UCSD-AML1 (cell line): ENCODE data around the gene NCKAP5L.
"Not testable (repeated sequence)": the region's sequence is repeated elsewhere in the genome, so short reads cannot be mapped to it uniquely, and the experiment has no call there.

ENCODE experiments used
- DNase-seq: peaks from one replicate; lab custom pipeline; 2025; ENCODE audit not compliant: unreplicated experiment; lab: John Stamatoyannopoulos, UW

The NCKAP5L gene

DNA sequence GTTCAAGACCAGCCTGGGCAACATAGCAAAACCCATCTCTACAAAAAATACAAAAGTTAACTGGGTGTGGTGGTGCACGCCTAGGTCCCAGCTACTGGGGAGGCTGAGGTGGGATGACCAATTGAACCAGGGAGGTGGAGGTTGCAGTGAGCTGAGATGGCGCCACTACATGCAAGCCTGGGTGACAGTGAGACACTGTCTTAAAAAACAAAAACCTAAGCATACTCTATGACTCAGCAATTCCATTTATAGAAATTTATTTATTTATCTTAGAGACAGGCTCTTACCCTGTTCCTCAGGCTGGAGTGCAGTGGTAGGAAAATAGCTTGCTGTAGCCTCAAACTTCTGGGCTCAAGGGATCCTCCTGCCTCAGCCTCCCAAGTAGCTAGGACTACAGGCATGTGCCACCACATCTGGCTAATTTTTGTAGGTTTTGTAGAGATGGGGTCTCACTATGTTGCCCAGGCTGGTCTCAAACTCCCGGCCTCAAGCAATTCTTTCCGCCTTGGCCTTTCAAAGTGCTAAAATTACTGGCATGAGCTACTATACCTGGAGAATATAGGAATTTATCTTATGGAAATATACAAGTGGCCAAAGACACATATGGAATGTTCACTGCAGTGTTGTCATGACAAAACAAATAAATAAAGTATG lies 43.3 kb downstream of the NCKAP5L start:
- no peak for DNase-seq

DNA sequence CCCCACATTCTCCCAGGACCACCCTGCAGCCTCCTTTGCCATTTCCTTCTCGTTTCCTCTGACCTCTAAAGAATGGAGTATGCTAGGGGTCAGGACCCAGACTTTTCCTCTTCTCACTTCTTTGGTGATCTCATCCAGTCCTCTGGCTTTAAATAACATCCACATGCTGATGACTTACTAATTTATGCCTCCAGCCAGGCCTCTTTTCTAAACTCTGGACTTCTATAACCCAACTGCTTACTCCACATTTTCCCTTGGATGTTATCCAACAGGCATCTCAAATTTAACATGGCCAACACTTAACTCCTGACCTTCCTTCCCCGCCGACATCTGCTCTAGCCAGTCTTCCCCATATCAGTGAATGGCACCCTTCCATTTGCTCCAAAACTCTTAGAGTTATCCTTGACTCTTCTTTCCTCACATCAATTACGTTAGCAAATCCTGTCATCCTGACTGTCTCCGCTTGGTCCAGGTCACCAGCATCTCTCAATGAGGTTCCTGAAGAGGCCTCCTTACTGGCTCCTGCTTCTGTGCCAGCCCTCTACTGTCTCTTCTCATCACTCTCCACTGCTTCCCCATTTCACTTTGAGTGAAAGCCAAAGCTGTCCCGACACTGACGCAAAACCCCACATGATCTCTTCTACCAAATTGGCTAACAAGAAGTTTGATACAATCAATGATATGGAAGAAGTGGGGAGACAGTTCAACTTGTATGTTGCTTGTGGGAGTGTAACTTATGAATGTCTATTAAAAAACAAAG lies 44.1 kb downstream of the NCKAP5L start:
- DNase-seq: no peak

DNA sequence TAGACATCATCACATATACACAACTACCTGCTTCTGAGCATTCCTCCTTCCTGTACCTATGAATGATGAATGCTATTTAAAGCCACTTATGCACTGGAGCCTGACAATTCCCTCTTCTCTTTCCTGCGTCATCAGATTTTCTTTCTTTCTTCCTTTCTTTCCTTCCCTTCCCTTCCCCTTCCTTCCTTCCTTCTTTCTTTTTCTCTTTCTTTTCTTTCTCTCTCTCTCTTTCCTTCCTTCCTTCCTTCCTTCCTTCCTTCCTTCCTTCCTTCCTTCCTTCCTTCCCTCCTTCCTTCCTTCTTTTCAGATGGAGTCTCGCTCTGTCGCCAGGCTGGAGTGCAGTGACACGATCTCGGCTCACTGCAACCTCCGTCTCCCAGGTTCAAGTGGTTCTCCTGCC lies 47.3 kb downstream of the NCKAP5L start:
- not testable (repeated sequence) for DNase-seq

DNA sequence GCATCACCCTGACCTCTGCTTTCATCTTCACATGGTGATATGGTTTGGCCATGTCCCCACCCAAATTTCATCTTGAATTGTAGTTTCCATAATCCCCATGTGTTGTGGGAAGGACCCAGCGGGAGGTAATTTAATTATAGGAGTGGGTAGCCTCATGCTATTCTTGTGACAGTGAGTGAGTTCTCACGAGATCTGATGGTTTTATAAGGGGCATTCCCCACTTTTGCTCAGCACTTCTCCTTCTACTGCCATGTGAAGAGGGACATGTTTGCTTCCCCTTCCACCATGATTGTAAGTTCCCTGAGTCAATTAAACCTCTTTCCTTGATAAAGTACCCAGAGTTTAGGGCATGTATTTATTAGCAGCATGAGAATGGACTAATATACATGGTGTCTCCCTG lies 48.6 kb downstream of the NCKAP5L start:
- no peak for DNase-seq

DNA sequence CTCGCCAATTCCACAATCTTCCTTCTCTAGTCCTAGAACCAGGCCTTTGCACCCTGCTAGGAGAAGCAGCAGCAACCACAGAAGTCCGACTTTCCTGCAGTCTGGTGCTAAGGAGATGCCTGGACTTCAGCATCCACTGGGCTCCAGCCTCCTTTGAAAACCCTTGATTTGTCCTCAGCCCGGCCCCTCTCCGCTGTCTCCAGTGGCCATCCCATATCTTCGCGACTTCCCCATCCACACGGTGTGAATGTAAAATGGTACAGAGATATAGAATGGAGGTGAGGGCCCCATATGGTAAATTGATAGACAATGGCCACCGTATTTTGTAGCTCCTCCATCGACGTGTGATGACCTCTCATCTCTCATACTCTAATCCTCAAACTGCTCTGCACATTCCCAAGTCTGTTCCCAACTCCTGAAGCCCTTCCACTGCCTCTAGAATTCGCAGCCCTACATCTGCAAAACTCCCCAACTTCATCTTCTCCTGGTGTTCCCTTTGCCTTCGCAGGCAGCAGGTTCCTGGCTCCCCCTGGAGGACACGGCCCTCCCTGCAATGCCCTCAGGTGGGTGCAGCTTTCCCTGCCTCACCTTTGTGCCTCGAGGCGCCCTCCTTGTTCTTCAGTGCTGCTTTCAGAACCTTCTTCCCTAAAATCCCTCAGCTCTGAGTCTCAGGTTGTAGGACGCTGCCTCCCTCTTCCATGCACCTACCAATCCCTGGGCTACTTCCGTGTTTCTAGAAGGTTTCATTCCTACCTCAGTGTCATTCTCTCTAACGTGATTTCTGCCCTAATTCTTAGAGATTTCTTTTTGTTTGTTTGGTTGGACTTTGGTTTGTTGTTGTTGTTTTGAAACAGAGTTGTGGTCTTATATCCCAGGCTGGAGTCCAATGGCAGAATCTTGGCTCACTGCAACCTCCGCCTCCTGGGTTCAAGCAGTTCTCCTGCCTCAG lies 50.1 kb downstream of the NCKAP5L start:
- DNase-seq: peak; percentile 47

DNA sequence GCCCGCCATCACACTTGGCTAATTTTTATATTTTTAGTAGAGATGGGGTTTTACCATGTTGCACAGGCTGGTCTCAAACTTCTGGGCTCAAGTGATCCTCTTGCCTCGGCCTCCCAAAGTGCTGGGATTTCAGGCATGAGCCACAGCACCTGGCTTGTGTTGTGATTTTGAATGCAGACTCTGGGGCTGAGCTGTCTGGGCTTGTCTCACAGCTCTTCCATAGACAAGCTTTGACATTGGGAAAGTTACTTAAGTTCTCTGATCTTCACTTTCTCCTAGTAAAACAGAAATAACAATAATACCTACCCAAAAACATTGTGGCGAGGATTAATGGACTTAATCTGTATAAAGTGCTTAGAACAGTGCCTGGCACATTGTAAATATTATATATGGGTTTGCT lies 50.9 kb downstream of the NCKAP5L start:
- DNase-seq: no peak

DNA sequence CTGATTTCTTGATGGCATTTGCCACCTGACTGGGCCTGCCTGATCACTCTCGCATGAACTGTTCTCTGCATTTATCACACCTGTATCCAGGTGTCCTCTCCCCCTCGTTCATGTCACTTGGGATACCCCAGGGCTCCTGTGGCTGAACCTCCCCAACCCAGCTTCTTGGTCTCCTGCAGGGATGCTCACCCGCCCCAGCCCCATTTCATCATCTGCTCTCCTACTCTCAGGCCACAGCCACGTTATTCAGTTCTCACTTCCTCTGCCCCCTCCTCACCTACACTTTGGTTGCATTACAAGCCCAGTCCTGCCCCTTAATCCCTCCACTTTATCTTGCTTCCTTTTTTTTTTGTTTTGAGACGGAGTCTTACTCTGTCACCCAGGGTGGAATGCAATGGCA lies 51.4 kb downstream of the NCKAP5L start:
- DNase-seq: no peak

DNA sequence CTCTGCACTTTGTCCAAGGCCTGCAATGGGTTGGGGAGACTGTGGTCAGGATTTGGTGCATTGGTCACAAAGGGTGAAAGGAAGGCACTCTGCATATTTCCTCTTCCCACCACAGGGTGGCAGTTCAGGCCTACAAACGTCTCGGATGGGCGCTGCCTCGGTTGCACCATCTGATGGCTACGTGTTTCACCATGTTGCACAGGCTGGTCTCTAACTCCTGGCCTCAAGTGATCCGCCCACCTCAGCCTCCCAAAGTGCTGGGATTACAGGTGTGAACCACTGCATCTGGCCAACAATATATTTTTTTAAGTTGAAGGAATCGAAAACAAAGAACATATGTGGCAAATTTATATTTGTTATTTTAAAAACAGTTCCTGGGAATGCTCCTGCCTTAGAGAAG lies 51.8 kb downstream of the NCKAP5L start:
- DNase-seq: peak; percentile 67

DNA sequence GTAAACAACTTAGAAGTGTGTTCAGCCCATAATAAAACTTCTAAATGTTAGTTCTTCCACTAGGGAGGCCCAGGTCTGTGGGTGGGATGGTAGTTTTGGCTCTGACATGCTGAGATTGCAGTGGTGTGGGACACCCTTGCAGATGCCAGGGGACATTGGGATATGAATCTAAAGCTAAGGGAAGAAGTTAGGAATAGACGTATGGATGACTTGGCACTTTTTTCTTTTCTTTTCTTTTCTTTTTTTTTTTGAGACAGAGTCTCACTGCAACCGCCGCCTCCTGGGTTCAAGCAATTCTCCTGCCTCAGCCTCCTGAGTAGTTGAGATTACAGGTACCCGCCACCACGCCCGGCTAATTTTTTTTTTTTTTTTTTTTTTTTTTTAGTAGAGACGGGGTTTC lies 55.1 kb downstream of the NCKAP5L start:
- DNase-seq: not testable (repeated sequence)

DNA sequence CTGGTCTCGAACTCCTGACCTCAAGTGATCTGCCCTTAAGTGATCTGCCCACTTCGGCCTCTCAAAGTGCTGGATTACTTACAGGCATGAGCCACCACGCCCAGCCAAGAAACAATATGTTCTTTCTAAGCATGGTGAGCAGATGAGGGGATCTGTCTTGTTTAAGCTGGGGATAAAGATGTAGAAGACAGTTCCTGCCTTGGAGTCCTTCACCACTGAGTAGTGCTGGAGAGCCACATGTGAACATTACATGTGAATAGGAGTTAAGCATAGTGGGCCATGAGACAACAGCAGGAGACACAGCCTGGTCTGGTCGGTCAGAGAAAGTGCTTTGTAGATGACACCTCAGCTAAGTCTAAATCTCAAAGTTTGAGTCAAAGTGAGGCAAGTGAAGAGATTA lies 60.9 kb downstream of the NCKAP5L start:
- no peak for DNase-seq

DNA sequence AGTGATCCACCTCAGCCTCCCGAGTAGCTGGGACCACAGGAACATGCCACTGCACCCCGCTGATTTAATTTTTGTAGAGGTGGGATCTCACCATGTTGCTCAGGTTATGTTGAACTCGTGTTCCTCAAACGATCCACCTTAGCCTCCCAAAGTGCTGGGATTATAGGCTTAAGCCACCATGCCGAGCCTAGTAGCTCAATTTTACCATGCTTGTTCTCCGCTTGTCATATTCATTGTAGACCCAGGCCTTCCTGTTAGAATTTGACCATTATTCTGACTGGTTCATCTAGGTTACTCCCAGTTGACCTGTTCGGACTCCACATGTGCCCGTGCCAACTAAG lies 62.1 kb downstream of the NCKAP5L start:
- DNase-seq: no peak

DNA sequence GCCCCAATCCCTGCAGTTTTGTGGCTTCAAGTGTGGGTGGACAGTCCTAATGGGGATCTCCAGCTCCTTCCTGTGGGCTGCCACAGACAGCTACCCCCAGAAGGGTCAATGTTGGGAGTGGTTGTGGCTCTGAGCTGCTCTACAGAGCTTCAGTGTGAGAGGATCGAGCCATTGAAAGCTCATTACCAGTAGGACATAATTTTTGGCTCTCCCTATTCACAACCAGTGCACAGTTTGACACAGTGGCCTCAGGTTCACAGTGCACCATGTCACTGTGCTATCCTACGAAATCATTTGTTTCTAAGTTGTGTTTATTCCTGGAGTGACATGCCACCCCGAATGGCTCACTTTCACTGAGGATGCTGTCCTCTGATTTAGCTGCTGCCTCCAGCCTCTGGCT lies 64.1 kb downstream of the NCKAP5L start:
- DNase-seq: no peak

DNA sequence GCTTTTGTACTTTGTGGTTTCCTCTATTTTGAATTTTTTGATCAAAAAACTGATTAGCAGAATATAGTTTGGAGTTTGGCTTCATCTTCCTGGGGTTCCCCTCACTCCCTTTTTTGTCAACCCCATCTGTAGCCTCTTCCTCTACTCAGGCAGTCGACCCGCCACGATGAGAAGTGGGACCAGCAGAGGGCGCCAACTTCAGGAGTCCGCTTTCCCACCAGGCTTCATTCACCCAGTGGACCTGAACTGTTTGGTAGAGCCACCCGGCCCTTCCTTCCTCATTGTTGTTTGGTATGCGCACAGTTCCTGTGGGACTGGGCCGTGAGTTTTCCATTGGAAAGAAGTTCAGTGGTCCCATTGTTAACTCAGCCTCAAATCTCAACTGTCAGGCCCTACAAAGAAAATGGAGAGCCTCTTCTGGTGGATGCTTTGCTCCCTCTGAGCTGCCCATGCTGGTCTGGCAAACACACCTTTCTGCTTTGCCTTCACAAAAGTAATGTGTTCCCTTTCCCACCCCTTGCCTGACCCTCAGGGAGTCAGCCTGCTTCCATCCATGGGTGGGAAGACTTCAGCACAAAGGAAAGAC lies 65.1 kb downstream of the NCKAP5L start:
- peak; percentile 80 for DNase-seq

DNA sequence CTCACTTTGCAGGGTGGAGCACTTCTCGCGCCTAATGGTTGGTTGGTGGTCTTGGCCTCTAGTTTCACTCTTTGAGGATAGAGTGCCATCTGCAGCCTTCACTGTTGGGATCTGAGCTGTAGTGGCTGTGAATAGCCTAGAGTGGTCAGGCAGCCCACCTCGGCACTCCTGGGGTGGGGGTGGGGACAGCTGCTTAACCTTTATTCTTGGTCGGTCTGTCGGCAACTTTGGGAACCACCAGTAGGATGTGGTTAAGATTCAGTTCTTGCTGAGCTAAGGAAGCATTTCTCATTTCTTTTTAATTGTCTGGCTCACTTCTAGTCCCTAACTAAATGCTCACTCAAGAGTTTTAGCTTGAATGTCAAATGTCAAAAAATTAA lies 65.8 kb downstream of the NCKAP5L start:
- DNase-seq: peak; percentile 33

DNA sequence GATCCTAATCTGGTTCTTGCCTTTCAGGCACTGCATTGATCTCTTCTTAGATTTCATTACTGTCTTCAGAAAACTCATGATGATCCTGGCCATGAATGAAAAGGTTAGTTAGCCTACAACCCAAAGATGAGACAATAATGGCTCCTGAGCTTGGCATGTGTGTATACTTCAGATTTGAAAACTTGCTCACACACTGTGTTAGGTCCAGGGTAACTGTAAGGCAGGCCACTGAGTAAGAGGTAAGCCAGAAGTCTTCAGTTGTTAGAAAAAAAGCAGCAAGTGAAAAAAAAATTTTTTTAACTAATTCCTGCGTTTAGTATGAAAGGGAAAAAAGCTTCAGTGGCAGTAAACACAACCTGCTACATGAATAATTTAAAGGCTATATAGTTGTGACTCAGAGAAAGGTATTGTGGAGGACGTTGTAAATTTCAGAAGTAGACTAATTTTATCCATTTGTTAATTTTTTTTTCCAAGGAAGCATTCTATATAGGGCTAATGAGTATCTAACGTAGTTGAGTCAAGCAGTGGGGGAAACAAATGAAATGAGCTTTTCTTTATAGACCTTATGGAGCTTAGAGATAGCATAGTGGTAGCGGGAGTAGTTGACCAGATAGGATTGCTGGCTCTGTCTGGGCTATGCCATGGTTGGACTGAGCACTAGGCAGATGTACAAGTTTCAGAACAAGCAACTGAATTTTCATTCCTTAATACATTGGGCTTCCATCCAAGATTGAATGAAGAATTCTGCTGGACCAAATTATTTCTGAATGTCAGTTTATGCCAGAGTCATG lies 66.3 kb downstream of the NCKAP5L start:
- no peak for DNase-seq

DNA sequence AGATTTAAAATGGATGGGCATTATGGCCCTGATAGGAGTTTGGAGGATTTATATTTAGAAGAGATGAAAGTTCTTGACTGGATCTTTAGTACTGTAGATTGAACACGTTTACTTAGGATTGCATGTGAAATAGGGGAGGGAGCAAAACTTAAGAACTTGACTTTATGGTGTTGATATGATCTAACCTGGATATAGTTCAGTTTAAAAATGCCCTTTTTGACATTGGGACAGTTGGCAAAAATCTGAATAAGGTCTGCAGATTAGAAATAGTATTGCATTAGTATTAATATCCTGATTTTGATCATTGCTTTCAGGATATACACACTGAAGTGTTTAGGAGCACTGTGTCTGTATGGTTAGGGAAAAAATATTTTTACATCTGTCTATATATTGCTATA lies 77.2 kb downstream of the NCKAP5L start:
- no peak for DNase-seq

DNA sequence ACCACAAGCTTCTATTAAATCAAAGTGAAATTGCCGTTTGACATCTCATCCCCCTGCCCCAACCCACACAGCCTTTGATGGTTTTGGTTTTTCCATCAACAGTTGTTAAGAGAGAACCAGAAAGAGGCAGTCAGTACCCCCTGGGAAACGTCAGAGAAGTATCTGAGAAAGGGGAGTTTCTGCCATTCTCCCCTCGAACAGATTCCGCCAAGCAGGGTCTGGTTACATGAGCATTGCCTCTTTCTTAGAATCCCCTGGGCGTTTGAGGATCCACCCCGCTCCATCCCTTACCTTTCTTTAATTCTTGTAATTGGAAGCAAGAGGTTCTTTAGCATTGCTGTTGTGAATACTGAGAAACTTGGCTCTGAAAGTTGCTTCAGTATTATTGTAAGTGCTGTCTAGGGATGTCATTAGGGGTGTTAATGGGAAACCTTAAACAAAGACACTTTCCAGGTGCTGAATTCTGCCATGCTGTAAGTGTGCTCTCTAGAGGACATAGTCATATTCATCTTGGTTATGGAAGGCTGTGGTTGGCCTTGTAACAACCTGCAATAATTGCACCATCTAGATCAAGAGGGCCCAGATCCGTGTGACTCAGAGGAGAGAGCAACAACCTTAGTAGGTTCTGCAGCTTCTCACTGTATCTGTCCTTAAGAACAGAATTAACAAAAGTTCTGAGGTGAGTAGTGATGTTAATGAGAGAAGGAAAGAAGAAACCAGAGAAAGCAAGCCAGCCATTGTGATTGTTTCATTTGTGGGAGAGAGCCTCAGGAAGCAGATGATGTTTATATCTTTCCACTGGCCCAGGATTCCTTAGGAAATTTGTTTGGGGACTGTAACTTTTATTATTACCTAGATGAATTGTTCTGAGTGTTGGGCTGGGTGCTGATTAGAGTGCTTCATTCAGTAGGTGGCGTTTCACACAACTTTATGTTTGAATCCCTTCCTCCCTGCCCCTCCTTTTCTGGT lies 77.9 kb downstream of the NCKAP5L start:
- DNase-seq: no peak

DNA sequence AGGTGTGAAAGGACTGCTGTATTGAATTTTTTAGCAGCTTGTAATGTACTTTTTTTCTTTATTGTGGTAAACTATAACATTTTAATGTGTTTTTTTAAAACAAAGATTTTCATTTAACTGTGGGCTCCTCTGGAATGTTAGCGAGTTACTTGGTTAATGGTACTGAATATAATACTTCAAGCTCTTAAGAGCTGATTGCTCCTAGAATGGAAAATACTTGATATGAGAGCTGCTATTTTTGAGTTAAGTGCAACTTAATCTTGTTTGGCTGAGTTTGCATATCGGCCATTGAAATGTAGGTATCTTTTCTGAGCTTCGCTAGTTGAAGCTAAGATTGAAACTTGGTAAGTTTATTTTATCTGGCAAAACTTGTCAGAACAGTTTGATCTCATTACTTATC lies 79.4 kb downstream of the NCKAP5L start:
- no peak for DNase-seq

DNA sequence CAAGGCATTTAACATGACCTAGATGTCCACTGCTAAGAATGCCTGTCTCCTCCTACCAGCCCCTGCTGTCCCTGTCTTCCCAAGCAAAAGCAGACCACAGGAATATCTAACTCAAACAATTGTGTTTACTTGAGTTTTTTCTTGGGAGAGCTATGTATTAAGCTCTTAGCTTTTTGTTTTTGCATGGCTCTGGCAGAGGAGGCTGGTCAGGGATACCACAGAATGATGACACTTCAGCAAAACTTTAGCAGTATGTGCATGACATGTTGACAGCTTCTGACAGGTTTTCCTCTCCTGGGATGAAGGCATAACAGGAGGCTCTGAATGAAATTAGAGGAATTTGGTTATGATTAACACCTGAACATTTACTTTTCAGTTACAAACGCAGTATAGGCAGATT lies 79.9 kb downstream of the NCKAP5L start:
- no peak for DNase-seq
